ENCODE results near the gene ZMIZ1.

ZMIZ1 gene

GRCh38 chr10:79254333-79255006 lies 185.7 kb downstream of the ZMIZ1 start:
- no peak for ATAC-seq
- DNase-seq: no peak
- Mint-ChIP-seq H3K4me3 (no peak overlapping the region), H3K27ac (no peak overlapping the region), H3K4me1 (peaks cover 45% of the 10 kb centered on the region), H3K9me3 (no peaks in the 10 kb centered on the region), H3K27me3 (no peaks in the 10 kb centered on the region)

GRCh38 chr10:79255007-79255507 lies 186.3 kb downstream of the ZMIZ1 start:
- H3K4me3 Mint-ChIP-seq: no peak overlapping the region
- no peaks in the 10 kb centered on the region for H3K27me3 Mint-ChIP-seq
- no peak for DNase-seq
- H3K9me3 Mint-ChIP-seq: no peaks in the 10 kb centered on the region
- H3K4me1 Mint-ChIP-seq: peaks cover 39% of the 10 kb centered on the region
- no peak overlapping the region for H3K27ac Mint-ChIP-seq
- ATAC-seq: peak; percentile 32

- H3K27ac Mint-ChIP-seq: peak overlapping the region in 1 of 2 donors; percentile 60
- peaks cover 26% of the 10 kb centered on the region for H3K4me1 Mint-ChIP-seq
- no peak for DNase-seq
- no peaks in the 10 kb centered on the region for H3K9me3 Mint-ChIP-seq
- H3K4me3 Mint-ChIP-seq: no peak overlapping the region
- H3K27me3 Mint-ChIP-seq: no peaks in the 10 kb centered on the region
- no peak for ATAC-seq
Measured at GRCh38 chr10:79256264-79256806, 187.6 kb downstream of the ZMIZ1 start.

- peaks cover 24% of the 10 kb centered on the region for H3K4me1 Mint-ChIP-seq
- H3K27ac Mint-ChIP-seq: peak overlapping the region in 1 of 2 donors; percentile 52
- no peak overlapping the region for H3K4me3 Mint-ChIP-seq
- no peaks in the 10 kb centered on the region for H3K27me3 Mint-ChIP-seq
- ATAC-seq (no peak), DNase-seq (no peak)
- H3K9me3 Mint-ChIP-seq: no peaks in the 10 kb centered on the region
Measured at GRCh38 chr10:79258894-79259293, 190.1 kb downstream of the ZMIZ1 start.

GRCh38 chr10:79259834-79260233 lies 191.1 kb downstream of the ZMIZ1 start:
- H3K27ac Mint-ChIP-seq: peak overlapping the region in 1 of 2 donors; percentile 14
- no peak for ATAC-seq
- peaks cover 22% of the 10 kb centered on the region for H3K4me1 Mint-ChIP-seq

GRCh38 chr10:79260811-79261740 lies 192.3 kb downstream of the ZMIZ1 start:
- DNase-seq (no peak), ATAC-seq (no peak)
- peaks cover 30% of the 10 kb centered on the region for H3K4me1 Mint-ChIP-seq
- no peak overlapping the region for H3K27ac Mint-ChIP-seq
- H3K27me3 Mint-ChIP-seq: no peaks in the 10 kb centered on the region
- no peak overlapping the region for H3K4me3 Mint-ChIP-seq
- no peaks in the 10 kb centered on the region for H3K9me3 Mint-ChIP-seq

More at GRCh38 chr10:79259834-79260233, 191.1 kb downstream of the ZMIZ1 start:
- DNase-seq: no peak
- Mint-ChIP-seq H3K9me3 (no peaks in the 10 kb centered on the region), H3K4me3 (no peak overlapping the region), H3K27me3 (no peaks in the 10 kb centered on the region)

GRCh38 chr10:79262131-79262530 lies 193.4 kb downstream of the ZMIZ1 start:
- ATAC-seq: no peak
- Mint-ChIP-seq H3K27me3 (no peaks in the 10 kb centered on the region), H3K9me3 (no peaks in the 10 kb centered on the region), H3K27ac (no peak overlapping the region), H3K4me1 (peaks cover 36% of the 10 kb centered on the region), H3K4me3 (no peak overlapping the region)
- no peak for DNase-seq

- no peaks in the 10 kb centered on the region for H3K27me3 Mint-ChIP-seq
- no peak overlapping the region for H3K4me3 Mint-ChIP-seq
- ATAC-seq (no peak), DNase-seq (no peak)
- H3K9me3 Mint-ChIP-seq: no peaks in the 10 kb centered on the region
- H3K4me1 Mint-ChIP-seq: peaks cover 42% of the 10 kb centered on the region
- H3K27ac Mint-ChIP-seq: peak overlapping the region in 1 of 2 donors; percentile 79
Measured at GRCh38 chr10:79262959-79263746, 194.4 kb downstream of the ZMIZ1 start.

GRCh38 chr10:79263939-79264338 lies 195.2 kb downstream of the ZMIZ1 start:
- H3K27ac Mint-ChIP-seq: no peak overlapping the region

GRCh38 chr10:79264942-79265341 lies 196.2 kb downstream of the ZMIZ1 start:
- ATAC-seq: no peak
- Mint-ChIP-seq H3K4me3 (no peak overlapping the region), H3K4me1 (peaks cover 55% of the 10 kb centered on the region), H3K27me3 (no peaks in the 10 kb centered on the region), H3K9me3 (no peaks in the 10 kb centered on the region), H3K27ac (no peak overlapping the region)
- no peak for DNase-seq

More at GRCh38 chr10:79263939-79264338, 195.2 kb downstream of the ZMIZ1 start:
- ATAC-seq (no peak), DNase-seq (no peak)
- H3K4me3 Mint-ChIP-seq: no peak overlapping the region
- no peaks in the 10 kb centered on the region for H3K27me3 Mint-ChIP-seq
- no peaks in the 10 kb centered on the region for H3K9me3 Mint-ChIP-seq
- peaks cover 49% of the 10 kb centered on the region for H3K4me1 Mint-ChIP-seq

- Mint-ChIP-seq H3K4me1 (peaks cover 55% of the 10 kb centered on the region), H3K9me3 (no peaks in the 10 kb centered on the region), H3K4me3 (no peak overlapping the region), H3K27me3 (no peaks in the 10 kb centered on the region), H3K27ac (peak overlapping the region in 1 of 2 donors; percentile 63)
- ATAC-seq (peak; percentile 44), DNase-seq (no peak)
Measured at GRCh38 chr10:79266084-79266483, 197.3 kb downstream of the ZMIZ1 start.

- H3K27me3 Mint-ChIP-seq: no peaks in the 10 kb centered on the region
- peak overlapping the region in 1 of 2 donors; percentile 24 for H3K27ac Mint-ChIP-seq
- ATAC-seq (peak; percentile 74), DNase-seq (no peak)
- no peak overlapping the region for H3K4me3 Mint-ChIP-seq
- no peaks in the 10 kb centered on the region for H3K9me3 Mint-ChIP-seq
- peaks cover 55% of the 10 kb centered on the region for H3K4me1 Mint-ChIP-seq
Measured at GRCh38 chr10:79266543-79267312, 198.0 kb downstream of the ZMIZ1 start.

- Mint-ChIP-seq H3K9me3 (no peaks in the 10 kb centered on the region), H3K4me1 (peaks cover 50% of the 10 kb centered on the region), H3K27ac (no peak overlapping the region), H3K4me3 (no peak overlapping the region), H3K27me3 (no peaks in the 10 kb centered on the region)
- DNase-seq (no peak), ATAC-seq (no peak)
Measured at GRCh38 chr10:79267499-79267898, 198.7 kb downstream of the ZMIZ1 start.

- Mint-ChIP-seq H3K27me3 (no peaks in the 10 kb centered on the region), H3K9me3 (no peaks in the 10 kb centered on the region), H3K4me1 (peaks cover 50% of the 10 kb centered on the region), H3K4me3 (no peak overlapping the region), H3K27ac (no peak overlapping the region)
- ATAC-seq: no peak
- no peak for DNase-seq
Measured at GRCh38 chr10:79268161-79268601, 199.4 kb downstream of the ZMIZ1 start.
